ENCODE measurements around the gene ALAS1.

- no peak for TF ChIP-seq KAT7 (CRISPR knock-in tag; IDR thresholded peaks at IDR 0.05; ENCODE audit: borderline replicate concordance)
- no peak for TF ChIP-seq MYC (IDR thresholded peaks at IDR 0.05; ENCODE audit: low read depth, low read length)
- no peak for TF ChIP-seq MYC (CRISPR knock-in tag; IDR thresholded peaks at IDR 0.05; ENCODE audit: borderline replicate concordance, low read depth)
- no peak for TF ChIP-seq FOS (IDR thresholded peaks at IDR 0.05; ENCODE audit: extremely low read depth, insufficient read length)
- TF ChIP-seq ATF2 (CRISPR knock-in tag; IDR thresholded peaks at IDR 0.05), result no peak
- no peak for TF ChIP-seq ZFP1 (CRISPR knock-in tag; IDR thresholded peaks at IDR 0.05)
- no peak for TF ChIP-seq MITF (IDR thresholded peaks at IDR 0.05)
- no peak for TF ChIP-seq CEBPG (CRISPR knock-in tag; IDR thresholded peaks at IDR 0.05)
- TF ChIP-seq CEBPG (tag; conservative IDR thresholded peaks at IDR 0.05 in 1 of 2, IDR thresholded peaks at IDR 0.05 in 1 of 2), result no peak
- no peak for TF ChIP-seq EZH2 (IDR thresholded peaks at IDR 0.05; ENCODE audit: borderline replicate concordance, low read depth, low read length)
- TF ChIP-seq JUNB (CRISPR knock-in tag; conservative IDR thresholded peaks at IDR 0.05), result no peak
- TF ChIP-seq ZBTB2 (IDR thresholded peaks at IDR 0.05), result no peak
- no peak for TF ChIP-seq SRSF1 (IDR thresholded peaks at IDR 0.05; ENCODE audit: low read depth, low read length)
- no peak for TF ChIP-seq REST (IDR thresholded peaks at IDR 0.05; ENCODE audit: borderline replicate concordance)
- no peak for TF ChIP-seq REST (CRISPR knock-in tag; IDR thresholded peaks at IDR 0.05; ENCODE audit: low read depth)
- no peak for TF ChIP-seq NR2C1 (IDR thresholded peaks at IDR 0.05)
- no peak for TF ChIP-seq NR2C1 (tag; IDR thresholded peaks at IDR 0.05)
- TF ChIP-seq POLR2A (conservative IDR thresholded peaks at IDR 0.05), result no peak
Observed at GRCh38 chr3:52205727-52206372, 7.9 kb downstream of the ALAS1 start.

Data from K562 (cell line).